Panc1 (cell line): ENCODE results near the gene CHD1L. TPM values are rescaled to one million over a fixed set of nuclear protein-coding genes. Genes with fewer than 3 reads are reported as not detected.
"Not testable (repeated sequence)": the region's sequence is repeated elsewhere in the genome, so short reads cannot be mapped to it uniquely, and the experiment has no call there.

Source experiments
- ATAC-seq: fragments of 200-7000 bp; cut with Tn5 transposase; 2 replicates; pipeline ENCODE4 v1.9.1; 2020; ENCODE audit warnings: mild to moderate bottlenecking, moderate library complexity
- BruUV-seq: library from RNA; stranded (reverse); fragments of 400-500 nt; replicated peaks from 2 replicates; lab custom pipeline; 2021; lab: Mats Ljungman, UMichigan
- CTCF ChIA-PET: fragments of 300-600 bp; sonication (Branson Sonifier 250); formaldehyde crosslinking; loops from one replicate; lab custom pipeline; 2022; ENCODE audit warnings: antibody characterized with exemption; lab: Charles Lee
- POLR2A ChIA-PET: fragments of 300-600 bp; sonication (Branson Sonifier 250); formaldehyde crosslinking; loops from one replicate; lab custom pipeline; 2022; ENCODE audit warnings: antibody characterized with exemption; lab: Charles Lee
- DNase-seq: peaks from one replicate; pipeline ENCODE4 v3.0.0-alpha.2; 2010; ENCODE audit warnings: low read depth, low spot score
- H3K27ac ChIP-seq: 2 replicates; pipeline ENCODE4 v1.5.1; 2011; ENCODE audit warnings: mild to moderate bottlenecking, low read length, inconsistent platforms
- H3K27me3 ChIP-seq: fragments of 200-500 bp; sonication (Bioruptor generic); 2 replicates; pipeline ENCODE4 v1.6.0; 2014; ENCODE audit warnings: low read length, inconsistent platforms; ENCODE audit not compliant: control insufficient read depth, insufficient read depth
- H3K36me3 ChIP-seq: fragments of 200-500 bp; sonication (Bioruptor generic); 2 replicates; pipeline ENCODE4 v1.5.1; 2014; ENCODE audit warnings: inconsistent platforms, mild to moderate bottlenecking, low read length, moderate library complexity; ENCODE audit not compliant: control insufficient read depth, insufficient read depth
- H3K4me1 ChIP-seq: 2 replicates; pipeline ENCODE4 v1.5.1; 2011; ENCODE audit warnings: inconsistent platforms, mild to moderate bottlenecking, low read length, moderate library complexity; ENCODE audit not compliant: control insufficient read depth, insufficient read depth
- H3K4me3 ChIP-seq, 2 experiments: 2 replicates each; pipeline ENCODE4 v1.5.1; 2011 to 2012; ENCODE audit warnings: low read depth in 2 of 2, low read length in 2 of 2, mild to moderate bottlenecking in 2 of 2, inconsistent platforms in 1 of 2, moderate library complexity in 1 of 2
- H3K9me3 ChIP-seq: fragments of 200-500 bp; sonication (Bioruptor generic); 2 replicates; pipeline ENCODE4 v1.5.1; 2014; ENCODE audit warnings: low read depth, mild to moderate bottlenecking, inconsistent platforms, low read length, moderate library complexity; ENCODE audit not compliant: control insufficient read depth, insufficient read depth
- POLR2AphosphoS5 ChIP-seq: IDR thresholded peaks from 2 replicates; pipeline ENCODE4 v1.6.1; 2012; ENCODE audit warnings: mild to moderate bottlenecking, low read depth, low read length, moderate library complexity
- REST ChIP-seq, 2 experiments: IDR thresholded peaks; 2 replicates each; pipeline ENCODE4 v1.6.1; 2011 to 2012; ENCODE audit warnings: low read depth in 2 of 2, control low read depth in 1 of 2, low read length in 1 of 2, mild to moderate bottlenecking in 1 of 2, moderate library complexity in 1 of 2; ENCODE audit not compliant: insufficient read depth in 1 of 2
- SIN3A ChIP-seq: IDR thresholded peaks from 2 replicates; pipeline ENCODE4 v1.6.1; 2012; ENCODE audit warnings: low read depth, mild to moderate bottlenecking, low read length, moderate library complexity, borderline replicate concordance; ENCODE audit not compliant: insufficient read depth
- TCF7L2 ChIP-seq: IDR thresholded peaks from 2 replicates; pipeline ENCODE4 v1.6.1; 2011; ENCODE audit warnings: mild to moderate bottlenecking, low read depth, low read length, inconsistent platforms
- in situ Hi-C: cut with HindIII; loops from 2 replicates; pipeline ENCODE4 v1.10.0; 2016; ENCODE audit warnings: low sequenced_read_pairs, low pct_unique_long_range_greater_than_20kb
- intact Hi-C: fragments of 100-400 bp; cut with micrococcal nuclease; formaldehyde crosslinking; loops from one replicate; pipeline ENCODE4 v1.10.0; 2022; ENCODE audit not compliant: unreplicated experiment
- total RNA-seq: library from RNA; stranded (reverse); gene quantifications from one replicate; pipeline ENCODE4 v1.2.1, GENCODE V29; 2021; ENCODE audit not compliant: unreplicated experiment
- TF ChIP-seq, protein P1 (sequence below): fragments of 450-650 bp; IDR thresholded peaks from 2 replicates; pipeline ENCODE4 v1.5.1; 2017; ENCODE audit warnings: mild to moderate bottlenecking

Gene CHD1L
- total RNA-seq, 1 experiment from 2014 or later: 48.3 TPM

GRCh38 chr1:147326933-147327687, 84.6 kb downstream of the CHD1L start:
- intact Hi-C loops: not testable (repeated sequence)

DNA sequence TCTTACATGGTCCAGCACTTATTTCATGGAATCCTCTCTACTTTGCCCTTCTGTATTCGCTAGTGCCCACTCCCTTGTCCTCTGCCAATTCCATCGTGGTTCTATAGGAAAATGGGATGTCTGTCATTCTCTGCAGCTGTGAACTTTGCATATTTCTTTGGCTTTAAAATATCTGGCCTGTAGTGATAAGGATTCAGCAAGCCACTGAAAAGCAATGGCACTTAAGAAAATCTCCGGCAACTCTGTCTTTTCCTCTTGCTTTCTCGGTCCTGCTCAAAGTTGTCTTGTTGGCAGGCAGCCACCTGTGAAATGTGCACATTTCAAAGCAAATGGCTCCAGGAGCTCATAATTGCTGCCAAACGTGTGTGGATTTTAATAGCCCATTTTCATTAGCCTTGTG, 91.8 kb downstream of the CHD1L start:
- Histone ChIP-seq H3K4me1 (no peaks in the 10 kb centered on the region), H3K9me3 (no peaks in the 10 kb centered on the region), H3K4me3 (no peak overlapping the region), H3K36me3 (no peaks in the 10 kb centered on the region), H3K27me3 (peaks cover 8% of the 10 kb centered on the region), H3K27ac (no peak overlapping the region)
- BruUV-seq: no TSS peak
- ATAC-seq (no peak), DNase-seq (no peak)
- in situ Hi-C loops (no loop called here), intact Hi-C loops (no loop called here)
- ChIA-PET POLR2A (no interaction called here), CTCF (no interaction called here)
- TF ChIP-seq REST (IDR thresholded peaks at IDR 0.05; ENCODE audit: insufficient read depth in 1 of 2, low read depth in 2 of 2, low read length in 1 of 2): no peak
- no peak for TF ChIP-seq SIN3A
- TF ChIP-seq, protein P1, sequence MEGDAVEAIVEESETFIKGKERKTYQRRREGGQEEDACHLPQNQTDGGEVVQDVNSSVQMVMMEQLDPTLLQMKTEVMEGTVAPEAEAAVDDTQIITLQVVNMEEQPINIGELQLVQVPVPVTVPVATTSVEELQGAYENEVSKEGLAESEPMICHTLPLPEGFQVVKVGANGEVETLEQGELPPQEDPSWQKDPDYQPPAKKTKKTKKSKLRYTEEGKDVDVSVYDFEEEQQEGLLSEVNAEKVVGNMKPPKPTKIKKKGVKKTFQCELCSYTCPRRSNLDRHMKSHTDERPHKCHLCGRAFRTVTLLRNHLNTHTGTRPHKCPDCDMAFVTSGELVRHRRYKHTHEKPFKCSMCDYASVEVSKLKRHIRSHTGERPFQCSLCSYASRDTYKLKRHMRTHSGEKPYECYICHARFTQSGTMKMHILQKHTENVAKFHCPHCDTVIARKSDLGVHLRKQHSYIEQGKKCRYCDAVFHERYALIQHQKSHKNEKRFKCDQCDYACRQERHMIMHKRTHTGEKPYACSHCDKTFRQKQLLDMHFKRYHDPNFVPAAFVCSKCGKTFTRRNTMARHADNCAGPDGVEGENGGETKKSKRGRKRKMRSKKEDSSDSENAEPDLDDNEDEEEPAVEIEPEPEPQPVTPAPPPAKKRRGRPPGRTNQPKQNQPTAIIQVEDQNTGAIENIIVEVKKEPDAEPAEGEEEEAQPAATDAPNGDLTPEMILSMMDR: no peak
- no peak for TF ChIP-seq TCF7L2
- no peak for TF ChIP-seq POLR2AphosphoS5

More at GRCh38 chr1:147326933-147327687, 84.6 kb downstream of the CHD1L start:
- H3K27me3 ChIP-seq, H3K9me3 ChIP-seq, CTCF ChIA-PET, DNase-seq, H3K27ac ChIP-seq, POLR2A ChIA-PET, H3K4me3 ChIP-seq, H3K36me3 ChIP-seq, in situ Hi-C loops, BruUV-seq, H3K4me1 ChIP-seq, ATAC-seq: not testable (repeated sequence)

- Histone ChIP-seq H3K9me3 (no peaks in the 10 kb centered on the region), H3K36me3 (no peaks in the 10 kb centered on the region), H3K4me3 (no peak overlapping the region), H3K27me3 (peaks cover 10% of the 10 kb centered on the region), H3K27ac (no peak overlapping the region), H3K4me1 (no peaks in the 10 kb centered on the region)
- in situ Hi-C loops (no loop called here), intact Hi-C loops (no loop called here)
- BruUV-seq: no TSS peak
- no peak for TF ChIP-seq REST (IDR thresholded peaks at IDR 0.05; ENCODE audit: insufficient read depth in 1 of 2, low read depth in 2 of 2, low read length in 1 of 2)
- TF ChIP-seq, protein P1: no peak
- no peak for TF ChIP-seq TCF7L2
- TF ChIP-seq POLR2AphosphoS5: no peak
- TF ChIP-seq SIN3A: no peak
- POLR2A ChIA-PET: no interaction called here
- no peak for ATAC-seq
- no peak for DNase-seq
- CTCF ChIA-PET: no interaction called here
Observed at GRCh38 chr1:147336291-147336690, 93.8 kb downstream of the CHD1L start.
